Lower lobe of right lung (tissue), 2 donors: ENCODE measurements around the gene FAM24A. TPM values are rescaled to one million over a fixed set of nuclear protein-coding genes. Genes with fewer than 3 reads are reported as not detected.
"Not testable (repeated sequence)": the region's sequence is repeated elsewhere in the genome, so short reads cannot be mapped to it uniquely, and the experiment has no call there.

Experiments used
- ATAC-seq, 2 donors: fragments of 200-7000 bp; cut with Tn5 transposase; one replicate each; pipeline ENCODE4 v1.9.1; 2020 to 2022; ENCODE audit warnings: mild to moderate bottlenecking in 2 of 2, moderate library complexity in 2 of 2
- DNase-seq: peaks from one replicate; pipeline ENCODE4 v3.0.0-alpha.2; 2020
- H3K27ac ChIP-seq: fragments of 200-600 bp; one replicate; pipeline ENCODE4 v1.8.0; 2022
- H3K27me3 ChIP-seq: fragments of 200-600 bp; one replicate; pipeline ENCODE4 v1.8.0; 2022; ENCODE audit warnings: low read depth
- H3K36me3 ChIP-seq: fragments of 200-600 bp; one replicate; pipeline ENCODE4 v1.8.0; 2022; ENCODE audit warnings: mild to moderate bottlenecking
- H3K4me1 ChIP-seq: fragments of 200-600 bp; one replicate; pipeline ENCODE4 v1.8.0; 2022
- H3K4me3 ChIP-seq: fragments of 200-600 bp; one replicate; pipeline ENCODE4 v1.8.0; 2022; ENCODE audit warnings: mild to moderate bottlenecking
- H3K9me3 ChIP-seq: fragments of 200-600 bp; one replicate; pipeline ENCODE4 v1.8.0; 2022
- CTCF ChIP-seq: fragments of 200-600 bp; IDR thresholded peaks from one replicate; pipeline ENCODE4 v1.8.0; 2022; ENCODE audit warnings: antibody characterized with exemption, mild to moderate bottlenecking
- intact Hi-C: fragments of 100-400 bp; cut with DNase I; formaldehyde crosslinking; loops from one replicate; pipeline ENCODE4 v1.11.0; 2022
- total RNA-seq: library from RNA; stranded (reverse); fragmentation: NEBNext Ultra II Directional; extraction: Animal tissue kit (Norgen Biotek cat#: 25700); gene quantifications from one replicate; pipeline ENCODE4 v1.2.1, GENCODE V29; 2021
- donor health status: DM: no; HTN: yes; CAD: no; lungs with severe emphysema.

The FAM24A gene
- total RNA-seq, 1 donor from 2014 or later: not detected

GRCh38 chr10:122882766-122883165 lies 27.6 kb upstream of the FAM24A start:
- intact Hi-C loops: no loop called here
- DNase-seq: no peak
- Histone ChIP-seq H3K4me3 (no peak overlapping the region), H3K9me3 (no peaks in the 10 kb centered on the region), H3K27me3 (no peaks in the 10 kb centered on the region), H3K36me3 (no peaks in the 10 kb centered on the region), H3K4me1 (peaks cover 5% of the 10 kb centered on the region), H3K27ac (no peak overlapping the region)
- ATAC-seq: no peak
- TF ChIP-seq CTCF: no peak

- Histone ChIP-seq H3K4me3 (no peak overlapping the region), H3K36me3 (no peaks in the 10 kb centered on the region), H3K27ac (no peak overlapping the region), H3K9me3 (no peaks in the 10 kb centered on the region), H3K4me1 (peaks cover 5% of the 10 kb centered on the region), H3K27me3 (no peaks in the 10 kb centered on the region)
- DNase-seq: no peak
- ATAC-seq: no peak
- TF ChIP-seq CTCF: no peak
- intact Hi-C loops: no loop called here
Measured at GRCh38 chr10:122884166-122884565, 26.2 kb upstream of the FAM24A start.

- ATAC-seq (no peak), DNase-seq (no peak)
- Histone ChIP-seq H3K27ac (no peak overlapping the region), H3K4me1 (no peaks in the 10 kb centered on the region), H3K9me3 (no peaks in the 10 kb centered on the region), H3K36me3 (no peaks in the 10 kb centered on the region), H3K27me3 (no peaks in the 10 kb centered on the region), H3K4me3 (no peak overlapping the region)
- TF ChIP-seq CTCF: no peak
- intact Hi-C loops: no loop called here
Measured at GRCh38 chr10:122894261-122894944, 16.0 kb upstream of the FAM24A start.

GRCh38 chr10:122903861-122904260 lies 6.5 kb upstream of the FAM24A start:
- H3K36me3 ChIP-seq, H3K27ac ChIP-seq, H3K27me3 ChIP-seq, DNase-seq, intact Hi-C loops, H3K4me3 ChIP-seq, H3K9me3 ChIP-seq, H3K4me1 ChIP-seq, ATAC-seq: not testable (repeated sequence)

GRCh38 chr10:122911889-122912484 lies 1.6 kb downstream of the FAM24A start:
- TF ChIP-seq CTCF: no peak
- ATAC-seq (peak; percentile 78 to 79), DNase-seq (peak; percentile 45)
- intact Hi-C loops: no loop called here
- no peak overlapping the region for H3K4me3 ChIP-seq
- no peaks in the 10 kb centered on the region for H3K9me3 ChIP-seq
- no peaks in the 10 kb centered on the region for H3K36me3 ChIP-seq
- no peaks in the 10 kb centered on the region for H3K27me3 ChIP-seq
- no peaks in the 10 kb centered on the region for H3K4me1 ChIP-seq
- H3K27ac ChIP-seq: no peak overlapping the region

GRCh38 chr10:122915700-122916099 lies 5.3 kb downstream of the FAM24A start:
- no peaks in the 10 kb centered on the region for H3K27me3 ChIP-seq
- H3K4me1 ChIP-seq: no peaks in the 10 kb centered on the region
- H3K36me3 ChIP-seq: no peaks in the 10 kb centered on the region
- no peaks in the 10 kb centered on the region for H3K9me3 ChIP-seq
- ATAC-seq (peak in 1 of 2 donors; percentile 13), DNase-seq (no peak)
- no peak overlapping the region for H3K4me3 ChIP-seq
- H3K27ac ChIP-seq: no peak overlapping the region
- intact Hi-C loops: no loop called here
- no peak for TF ChIP-seq CTCF
